GM21367 (cell line): ENCODE results near the gene LY6G6F.

Experiments
- ATAC-seq: cut with Tn5 transposase; IDR thresholded peaks from one replicate; pipeline ENCODE4 v1.9.1; 2021; ENCODE audit not compliant: unreplicated experiment

The LY6G6F gene, protein sequence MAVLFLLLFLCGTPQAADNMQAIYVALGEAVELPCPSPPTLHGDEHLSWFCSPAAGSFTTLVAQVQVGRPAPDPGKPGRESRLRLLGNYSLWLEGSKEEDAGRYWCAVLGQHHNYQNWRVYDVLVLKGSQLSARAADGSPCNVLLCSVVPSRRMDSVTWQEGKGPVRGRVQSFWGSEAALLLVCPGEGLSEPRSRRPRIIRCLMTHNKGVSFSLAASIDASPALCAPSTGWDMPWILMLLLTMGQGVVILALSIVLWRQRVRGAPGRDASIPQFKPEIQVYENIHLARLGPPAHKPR

DNA sequence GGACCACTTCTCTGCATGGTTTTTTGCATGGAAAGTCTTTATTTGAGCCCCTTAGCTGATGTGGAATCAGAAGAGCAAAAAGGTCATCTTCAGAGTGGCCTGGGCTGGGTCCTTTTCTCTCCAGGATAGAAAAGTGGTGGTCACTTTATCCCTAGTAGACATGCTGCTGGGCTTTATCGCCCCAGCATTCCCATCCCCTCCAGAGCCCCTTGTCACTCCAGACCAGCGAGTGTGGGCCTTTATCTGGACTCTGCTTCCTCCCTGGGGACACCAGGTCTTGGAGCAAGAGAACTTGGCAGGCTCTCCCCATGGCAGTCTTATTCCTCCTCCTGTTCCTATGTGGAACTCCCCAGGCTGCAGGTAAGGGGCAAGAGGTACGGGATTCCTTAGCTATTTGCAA is at the start of gene LY6G6F:
LY6G6F (plus strand) TSS at position 268 of the 400 bp plus-strand sequence; CDS start at position 309, 41 bp downstream.
- no peak for ATAC-seq

DNA sequence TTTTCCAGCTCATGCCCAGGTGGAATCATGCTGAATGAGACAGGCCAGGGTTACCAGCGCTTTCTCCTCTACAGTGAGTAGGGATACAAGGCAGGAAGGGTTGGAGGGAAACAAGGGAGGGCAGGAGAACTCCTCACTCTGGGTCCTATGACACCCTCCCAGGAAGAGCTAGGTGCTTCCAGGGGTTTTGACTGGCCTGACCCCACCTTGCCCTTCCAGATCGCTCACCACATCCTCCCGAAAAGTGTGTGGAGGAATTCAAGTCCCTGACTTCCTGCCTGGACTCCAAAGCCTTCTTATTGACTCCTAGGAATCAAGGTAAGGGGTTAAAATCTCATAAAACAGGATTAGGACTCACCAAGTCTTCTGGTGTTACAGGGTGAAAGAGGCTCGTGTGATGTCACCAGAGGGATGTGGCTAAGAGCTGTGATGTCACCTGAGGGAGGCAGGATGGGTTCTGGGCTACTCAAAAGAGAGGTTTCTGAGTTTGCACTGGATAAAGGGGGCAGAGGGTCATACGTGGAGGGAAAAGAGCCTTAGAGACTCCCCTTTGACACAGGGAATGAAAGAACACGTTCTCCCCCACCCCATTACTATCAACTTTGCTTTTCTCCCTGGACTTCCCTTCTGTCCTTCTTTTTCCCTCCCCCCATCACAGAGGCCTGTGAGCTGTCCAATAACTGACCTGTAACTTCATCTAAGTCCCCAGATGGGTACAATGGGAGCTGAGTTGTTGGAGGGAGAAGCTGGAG is 49.1 kb upstream of the LY6G6F start:
- no peak for ATAC-seq

DNA sequence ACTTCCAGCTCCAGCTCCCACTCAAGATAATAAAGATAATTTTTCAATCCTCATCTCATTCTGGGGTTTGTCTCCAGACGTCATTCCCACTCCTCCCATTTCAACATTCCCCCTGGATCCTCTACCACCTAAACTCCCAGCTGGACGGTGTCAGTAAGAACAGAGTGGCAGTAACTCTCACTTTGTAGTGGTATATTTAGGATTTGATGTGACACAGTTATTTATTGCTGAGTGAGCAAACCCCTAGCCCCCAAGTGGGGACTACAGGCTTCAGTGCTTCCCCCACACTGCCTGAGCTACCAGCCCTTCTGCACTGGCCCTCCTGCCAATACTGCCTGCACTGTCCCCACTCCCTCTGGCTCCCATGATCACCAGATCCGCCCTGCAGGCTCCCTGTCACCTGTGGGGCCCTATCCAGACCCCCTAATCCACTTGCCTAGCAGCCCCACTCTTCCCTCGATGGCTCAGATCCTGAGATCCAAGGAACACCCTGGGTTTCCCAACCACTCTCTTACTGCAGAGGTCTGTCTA is 48.4 kb upstream of the LY6G6F start:
- ATAC-seq = no peak

DNA sequence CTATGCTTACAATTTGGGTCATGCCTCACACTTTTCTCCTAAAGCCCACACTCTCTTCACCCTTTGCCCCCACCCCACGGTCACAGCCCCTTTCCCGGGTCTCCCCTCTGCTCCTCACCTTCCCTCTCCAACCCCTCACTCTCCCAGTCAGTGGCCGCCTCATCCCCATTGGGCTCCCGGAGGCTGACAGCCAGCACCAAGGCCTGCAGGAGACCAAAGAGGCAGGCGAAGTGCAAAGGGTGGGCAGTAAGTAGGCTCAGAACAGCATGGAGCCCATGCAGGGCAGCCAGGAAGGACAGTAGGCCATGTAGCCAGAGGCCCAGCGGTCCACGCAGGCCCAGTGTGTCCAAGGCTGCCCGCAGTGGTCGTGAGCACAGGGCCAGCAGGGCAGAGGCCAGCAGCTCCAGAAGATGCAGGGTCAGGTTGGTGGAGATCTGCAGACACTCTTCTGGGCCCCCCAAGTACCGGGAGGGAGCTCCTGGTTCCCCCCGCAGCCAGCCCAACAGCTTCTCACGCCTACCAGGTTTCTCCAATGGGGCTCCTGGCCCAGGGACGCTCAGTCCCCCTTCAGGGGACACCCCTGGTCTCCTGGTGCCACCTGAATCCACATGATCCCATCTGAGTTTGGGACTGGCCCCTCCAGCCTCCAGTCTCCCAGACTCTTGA is 47.5 kb upstream of the LY6G6F start:
- ATAC-seq = no peak

DNA sequence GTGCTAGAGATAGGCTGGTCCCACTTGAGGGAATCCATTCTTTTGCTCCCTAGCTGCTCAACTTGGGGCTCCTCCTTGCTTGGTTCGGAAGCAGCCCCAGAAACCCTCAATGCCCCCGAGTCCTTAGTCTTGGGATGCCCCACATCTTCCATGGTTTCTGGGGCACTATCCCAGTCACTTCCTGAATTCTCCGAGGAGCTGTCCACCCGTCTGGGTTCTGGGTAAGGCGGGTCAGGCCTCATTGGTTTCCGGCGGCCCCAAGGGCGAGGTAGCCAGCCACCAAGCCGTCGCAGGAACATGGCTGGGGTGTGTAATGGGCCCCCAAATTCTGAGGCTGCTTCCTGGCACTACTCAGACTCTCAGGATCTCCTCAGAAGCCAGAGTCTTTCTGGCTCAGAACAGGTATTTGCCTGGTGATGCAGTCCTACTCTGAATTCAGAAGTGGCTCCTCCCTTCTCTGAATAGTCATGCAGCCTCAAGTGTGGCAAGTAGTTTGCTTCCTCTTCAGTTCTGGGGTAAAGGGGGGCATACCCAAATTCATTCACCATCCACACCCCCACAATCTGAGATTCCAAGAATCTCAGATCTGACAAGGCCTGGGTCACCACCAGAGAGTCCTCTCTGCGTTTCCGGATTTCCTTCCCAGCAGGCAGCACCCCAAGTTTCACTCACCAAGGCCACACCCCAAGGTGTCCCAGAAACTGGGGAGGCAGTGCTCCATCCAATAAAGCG is 46.9 kb upstream of the LY6G6F start:
- ATAC-seq = no peak

DNA sequence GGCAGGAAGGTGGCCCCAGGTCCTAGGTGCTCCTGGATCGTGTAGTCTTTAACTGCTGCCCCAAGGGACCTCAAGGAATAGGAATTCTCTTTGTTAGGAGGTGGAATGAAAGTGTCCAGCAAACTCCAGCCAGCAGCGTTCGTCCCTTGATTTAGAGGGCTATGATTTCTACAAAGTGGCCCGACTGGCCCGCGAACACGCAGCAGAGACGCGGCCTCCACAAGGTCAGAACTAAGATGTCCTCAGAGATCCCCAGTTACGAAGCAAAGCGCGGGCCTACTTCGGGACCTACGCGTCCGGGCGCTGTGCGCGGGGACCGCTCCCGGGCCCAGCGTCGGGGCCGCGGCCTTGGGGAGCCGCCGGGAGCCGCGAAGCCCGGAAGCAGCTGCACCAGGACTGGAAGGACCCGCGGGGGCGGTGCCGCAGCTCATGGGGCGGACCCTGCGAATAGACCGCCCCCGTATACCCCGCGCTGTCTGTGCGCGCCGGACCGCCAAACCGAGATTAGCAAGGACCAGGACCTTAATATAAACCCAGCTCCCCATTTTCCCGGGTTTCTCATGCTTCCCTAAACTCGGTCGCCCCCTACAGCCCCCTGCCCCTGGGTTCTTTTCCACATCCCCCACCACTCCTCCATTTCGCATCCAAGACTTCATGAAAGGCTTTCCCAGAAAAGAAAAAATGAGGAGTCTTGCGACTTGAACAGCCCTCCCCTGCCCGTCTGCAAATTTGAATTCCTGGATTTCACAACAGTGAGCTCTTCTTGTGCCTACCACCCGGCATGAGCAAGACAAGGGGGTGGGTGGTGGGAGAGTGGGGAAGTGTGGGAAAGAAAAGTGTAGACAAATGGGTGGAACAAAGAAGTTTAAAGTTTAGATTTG is 46.0 kb upstream of the LY6G6F start, which contains the start of gene C6orf47:
C6orf47 (minus strand) TSS at position 398 of the 881 bp plus-strand sequence. CDS start 831 bp downstream, outside the sequence.
- ATAC-seq = peak; percentile 30

DNA sequence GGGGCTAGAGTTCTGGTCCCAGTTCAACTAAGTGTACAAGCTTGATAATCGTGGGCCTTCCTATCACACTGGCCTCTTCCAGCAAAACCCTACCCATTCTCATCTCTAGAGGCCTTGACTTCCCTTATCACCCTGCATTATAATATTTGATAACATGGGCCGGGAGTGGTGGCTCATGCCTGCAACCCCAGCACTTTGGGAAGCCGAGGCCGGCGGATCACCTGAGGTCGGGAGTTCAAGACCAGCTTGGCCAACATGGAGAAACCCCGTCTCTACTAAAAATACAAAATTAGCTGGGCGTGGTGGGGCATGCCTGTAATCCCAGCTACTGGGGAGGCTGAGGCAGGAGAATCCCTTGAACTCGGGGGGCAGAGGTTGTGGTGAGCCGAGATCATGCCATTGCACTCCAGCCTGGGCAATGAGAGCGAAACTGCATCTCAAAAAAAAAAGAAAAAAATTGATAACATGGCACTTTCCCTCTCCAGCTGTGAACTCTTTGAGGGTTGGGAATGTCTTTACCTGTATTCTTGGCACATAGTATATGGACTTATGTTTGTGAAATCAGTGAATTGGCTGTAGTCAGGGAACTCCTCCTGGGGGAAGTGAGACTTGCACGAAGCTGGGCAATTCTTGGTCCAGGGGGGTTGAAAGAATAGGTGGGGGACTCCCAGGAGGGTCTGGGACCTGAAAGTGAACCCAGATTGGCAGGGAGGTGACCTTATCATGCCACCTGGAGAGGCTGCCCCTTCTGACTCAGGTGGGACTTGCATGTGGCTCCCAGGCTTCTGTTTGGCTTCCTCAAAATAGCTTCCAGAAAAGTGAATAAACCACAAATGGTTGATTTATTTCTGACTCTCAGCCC is 45.2 kb upstream of the LY6G6F start:
- no peak for ATAC-seq

DNA sequence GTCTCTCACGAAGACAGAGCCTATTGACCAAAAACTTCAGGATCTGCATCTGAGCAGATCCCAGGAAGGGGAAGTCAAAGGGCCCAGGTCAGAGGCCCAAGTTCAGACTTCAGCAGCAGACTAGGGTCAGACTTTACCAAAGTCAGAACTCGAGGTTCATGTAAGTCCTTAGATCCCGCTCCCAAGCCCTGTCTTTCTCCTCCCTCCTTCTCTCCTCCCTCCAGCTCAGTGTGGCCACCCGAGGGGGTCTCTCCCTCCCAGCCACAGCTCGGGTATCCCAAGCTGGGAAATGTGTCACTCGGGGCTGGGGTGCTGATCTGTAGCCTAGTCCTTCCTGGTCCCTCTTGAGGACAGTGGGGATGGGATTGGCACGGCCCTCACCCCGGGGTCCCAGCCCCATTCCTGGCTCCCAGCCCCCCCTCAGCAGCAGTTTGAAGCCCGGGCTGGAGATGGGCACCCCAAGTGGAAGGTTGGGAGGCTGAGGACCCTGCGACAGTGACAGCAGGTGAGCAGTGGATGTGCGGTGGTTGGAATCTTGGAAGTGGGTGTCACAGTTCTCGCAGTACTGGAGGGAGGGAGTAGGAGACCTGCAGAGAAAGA is 44.4 kb upstream of the LY6G6F start:
- no peak for ATAC-seq

DNA sequence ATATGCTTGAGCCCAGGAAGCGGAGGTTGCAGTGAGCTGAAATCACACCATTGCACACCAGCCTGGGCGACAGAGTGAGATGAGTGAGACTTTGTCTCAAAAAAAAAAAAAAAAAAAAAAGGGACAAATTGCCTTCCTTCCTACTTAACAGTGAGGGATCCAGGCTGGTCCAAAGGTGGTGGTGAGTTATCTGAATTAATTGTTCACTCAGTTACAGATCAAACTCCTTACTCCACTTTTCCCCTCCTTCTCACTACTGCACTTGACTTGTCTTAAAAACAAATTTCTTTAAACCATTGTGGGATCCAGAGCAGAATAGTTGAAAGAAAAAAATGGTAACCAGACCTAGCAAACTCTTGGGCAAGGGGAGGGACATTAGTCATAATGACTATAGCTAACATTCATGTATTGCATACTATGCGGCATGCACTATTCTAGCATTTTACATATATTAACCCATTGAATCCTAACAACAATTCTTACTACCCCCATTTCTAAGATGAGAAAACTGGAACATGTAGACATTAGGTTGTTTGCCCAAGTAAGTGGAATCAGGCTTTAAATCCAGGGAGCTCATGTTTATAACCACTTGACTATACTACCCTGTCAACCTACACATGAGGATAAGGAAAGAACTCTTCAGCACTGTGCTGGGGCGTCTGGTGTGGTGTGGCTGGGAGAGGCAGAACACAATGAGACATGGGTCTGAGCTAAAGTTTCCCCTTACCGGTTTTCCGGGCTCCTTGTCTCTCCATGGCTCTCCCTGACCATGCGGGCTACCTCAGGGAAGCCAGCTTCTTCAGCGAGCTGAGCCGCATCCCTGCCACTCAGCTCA is 43.3 kb upstream of the LY6G6F start:
- ATAC-seq = no peak

DNA sequence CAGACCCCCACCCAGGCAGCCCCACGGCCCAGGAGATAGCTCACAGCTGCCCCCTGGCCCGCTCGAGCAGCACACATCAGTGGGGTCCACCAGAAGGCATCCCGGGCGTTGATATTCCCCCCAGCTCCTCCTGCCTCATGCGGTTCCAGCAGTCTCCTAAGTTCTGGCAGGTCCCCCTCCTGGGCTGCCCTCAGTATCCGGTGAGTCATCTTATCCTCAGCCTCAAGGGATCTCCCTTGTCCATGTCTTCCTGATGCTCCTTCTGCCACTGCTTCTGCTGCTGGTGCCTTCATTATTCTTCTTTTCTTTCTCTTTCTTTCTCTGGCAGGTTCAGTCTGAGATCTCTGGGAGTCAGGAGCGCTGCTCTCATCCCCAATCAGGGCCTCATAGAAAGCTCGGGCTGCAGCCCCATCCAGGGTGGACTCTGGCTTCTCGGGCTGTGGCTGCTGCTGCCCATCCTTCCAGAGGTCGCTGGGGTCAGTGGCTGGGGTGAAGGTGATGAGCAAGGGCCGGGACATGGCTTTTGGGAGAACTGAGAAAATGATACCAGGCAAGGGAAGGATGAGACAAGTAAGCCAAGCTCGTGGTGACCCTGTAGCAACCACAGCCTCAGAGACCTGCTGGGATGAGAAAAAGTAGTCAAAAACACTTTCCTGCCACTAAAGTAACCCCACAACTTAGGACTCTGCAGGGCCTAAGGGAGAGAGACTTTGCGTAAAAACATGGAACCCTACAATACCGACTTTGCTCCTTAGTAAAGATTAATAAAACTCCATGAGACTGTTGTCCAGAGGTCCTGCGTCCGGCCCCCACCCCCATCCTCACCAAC is 42.5 kb upstream of the LY6G6F start:
- no peak for ATAC-seq

DNA sequence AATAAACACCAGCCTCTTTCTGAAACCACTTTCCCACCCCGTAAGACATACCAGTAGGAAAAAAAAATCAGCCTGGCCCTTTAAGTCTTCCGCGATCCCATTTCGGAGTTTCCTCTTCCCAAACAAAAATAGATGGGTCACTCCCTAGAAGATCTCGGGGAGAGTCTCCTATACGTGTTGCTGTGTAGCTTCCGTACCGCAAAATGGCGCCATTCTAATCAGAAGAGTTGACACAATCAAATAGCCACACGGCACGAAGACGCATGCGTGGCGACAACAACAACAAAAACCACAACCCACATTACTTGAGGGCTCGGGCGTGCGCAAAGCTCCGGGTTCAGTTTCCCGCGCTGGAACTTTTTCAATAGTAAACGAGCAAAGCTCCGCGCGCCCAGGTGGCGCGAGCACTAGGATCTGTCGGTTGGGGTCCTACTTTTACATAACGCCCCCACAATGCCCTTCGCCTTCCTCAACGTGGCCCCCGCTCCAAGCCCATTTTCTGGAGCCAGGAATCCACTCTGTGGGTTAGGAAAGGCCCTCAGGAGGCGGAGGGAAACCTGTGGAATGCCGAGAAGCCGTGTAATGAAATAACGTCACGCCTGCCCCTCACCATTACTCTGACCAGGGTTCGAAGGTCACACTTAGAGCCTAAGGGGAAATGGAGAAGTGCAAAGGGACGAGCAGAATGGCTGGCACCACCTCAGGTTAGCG is 41.7 kb upstream of the LY6G6F start, which contains the start of gene GPANK1:
GPANK1 (minus strand) TSS at position 208 of the 711 bp plus-strand sequence. CDS start 519 bp downstream, outside the sequence.
- ATAC-seq = peak; percentile 32

DNA sequence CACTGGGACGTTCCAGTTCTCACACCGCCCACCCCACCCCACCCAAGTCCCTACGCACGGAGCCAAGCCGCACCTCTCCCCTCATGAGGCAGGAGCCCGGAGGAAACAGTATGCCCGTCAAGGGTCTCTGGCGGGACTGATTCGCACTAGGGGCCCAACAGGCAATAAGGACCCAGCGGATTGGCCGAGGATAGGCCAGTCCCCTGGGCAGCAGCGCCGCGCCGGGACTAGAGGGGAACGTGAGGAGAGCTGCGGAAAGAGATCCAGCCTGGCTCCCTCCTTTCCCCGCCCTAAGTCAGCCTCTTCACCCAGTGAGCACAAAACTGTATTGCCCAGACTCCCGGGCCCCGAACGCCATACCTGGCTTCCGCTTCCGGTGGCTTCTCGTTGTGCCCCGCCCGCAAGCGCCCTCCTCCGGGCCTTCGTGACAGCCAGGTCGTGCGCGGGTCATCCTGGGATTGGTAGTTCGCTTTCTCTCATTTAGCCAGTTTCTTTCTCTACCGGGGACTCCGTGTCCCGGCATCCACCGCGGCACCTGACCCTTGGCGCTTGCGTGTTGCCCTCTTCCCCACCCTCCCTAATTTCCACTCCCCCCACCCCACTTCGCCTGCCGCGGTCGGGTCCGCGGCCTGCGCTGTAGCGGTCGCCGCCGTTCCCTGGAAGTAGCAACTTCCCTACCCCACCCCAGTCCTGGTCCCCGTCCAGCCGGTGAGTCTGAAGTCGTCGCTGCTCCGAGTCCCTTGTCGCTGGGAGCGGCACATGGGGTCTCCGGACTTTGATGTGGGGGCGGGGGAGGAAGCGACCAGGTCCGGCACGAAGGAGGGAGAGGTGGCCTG is 40.9 kb upstream of the LY6G6F start, which contains the start of gene CSNK2B:
CSNK2B (plus strand) TSS at position 580 of the 836 bp plus-strand sequence. CDS start 752 bp downstream, outside the sequence.
- peak; percentile 60 for ATAC-seq

DNA sequence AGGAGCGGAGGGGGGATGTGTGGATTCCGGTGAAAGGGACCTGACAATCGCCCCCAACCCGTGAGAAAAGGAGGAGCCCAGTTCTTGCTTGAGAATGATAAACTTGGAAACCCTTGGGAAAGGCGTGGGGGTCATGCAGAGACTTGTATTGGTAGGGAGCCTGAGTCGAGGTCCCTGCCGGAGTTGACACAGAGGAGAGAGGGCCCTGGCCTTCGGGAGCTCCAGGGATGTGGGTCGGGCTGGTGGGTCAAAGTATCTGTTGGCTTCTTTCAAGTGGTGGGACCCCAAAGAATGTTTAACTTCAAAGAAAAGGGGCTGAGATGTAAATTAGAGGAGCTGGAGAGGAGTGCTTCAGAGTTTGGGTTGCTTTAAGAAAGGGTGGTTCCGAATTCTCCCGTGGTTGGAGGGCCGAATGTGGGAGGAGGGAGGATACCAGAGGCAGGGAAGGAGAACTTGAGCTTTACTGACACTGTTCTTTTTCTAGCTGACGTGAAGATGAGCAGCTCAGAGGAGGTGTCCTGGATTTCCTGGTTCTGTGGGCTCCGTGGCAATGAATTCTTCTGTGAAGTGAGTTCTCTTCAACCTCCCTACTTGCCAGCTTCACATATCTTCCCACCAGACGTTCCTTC is 40.2 kb upstream of the LY6G6F start:
- ATAC-seq = no peak

DNA sequence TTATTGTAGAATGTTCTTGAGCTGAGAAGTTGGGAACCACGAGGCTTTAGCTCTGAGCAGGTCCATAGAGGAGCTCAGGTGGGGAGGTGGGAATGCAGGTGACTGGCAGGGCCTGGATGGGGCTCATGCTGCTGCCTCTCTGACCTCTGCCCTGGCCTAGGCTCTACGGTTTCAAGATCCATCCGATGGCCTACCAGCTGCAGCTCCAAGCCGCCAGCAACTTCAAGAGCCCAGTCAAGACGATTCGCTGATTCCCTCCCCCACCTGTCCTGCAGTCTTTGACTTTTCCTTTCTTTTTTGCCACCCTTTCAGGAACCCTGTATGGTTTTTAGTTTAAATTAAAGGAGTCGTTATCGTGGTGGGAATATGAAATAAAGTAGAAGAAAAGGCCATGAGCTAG is 37.0 kb upstream of the LY6G6F start, which contains the start of gene LY6G5B:
LY6G5B (plus strand) TSS at position 301 of the 400 bp plus-strand sequence. CDS start 975 bp downstream, outside the sequence.
- no peak for ATAC-seq
